Measurements from ENCODE around the gene SLC7A10.
"Not testable (repeated sequence)": the region's sequence is repeated elsewhere in the genome, so short reads cannot be mapped to it uniquely, and the experiment has no call there.

The SLC7A10 gene

GRCh38 chr19:33168528-33168927 is 57.1 kb downstream of the SLC7A10 start:
- no peak for TF ChIP-seq CTCF (conservative IDR thresholded peaks at IDR 0.05; ENCODE audit: control insufficient read depth, insufficient read depth, low read depth, low read length)
- H3K4me3 ChIP-seq (ENCODE audit: control insufficient read depth, low read depth, low read length) = no peak overlapping the region
- no peak for DNase-seq (ENCODE audit: low read depth)

- H3K4me3 ChIP-seq (ENCODE audit: control insufficient read depth, low read depth, low read length) = no peak overlapping the region
- no peak for TF ChIP-seq CTCF (conservative IDR thresholded peaks at IDR 0.05; ENCODE audit: control insufficient read depth, insufficient read depth, low read depth, low read length)
- DNase-seq (ENCODE audit: low read depth) = no peak
These were observed 58.2 kb downstream of the SLC7A10 start for GRCh38 chr19:33167438-33167837.

GRCh38 chr19:33166037-33166436 is 59.6 kb downstream of the SLC7A10 start:
- not testable (repeated sequence) for H3K4me3 ChIP-seq (ENCODE audit: control insufficient read depth, low read depth, low read length)
- DNase-seq (ENCODE audit: low read depth) = peak; percentile 49

GRCh38 chr19:33163481-33163880 is 62.2 kb downstream of the SLC7A10 start:
- no peak for TF ChIP-seq CTCF (conservative IDR thresholded peaks at IDR 0.05; ENCODE audit: control insufficient read depth, insufficient read depth, low read depth, low read length)
- DNase-seq (ENCODE audit: low read depth) = no peak
- H3K4me3 ChIP-seq (ENCODE audit: control insufficient read depth, low read depth, low read length) = no peak overlapping the region

- TF ChIP-seq CTCF (conservative IDR thresholded peaks at IDR 0.05; ENCODE audit: control insufficient read depth, insufficient read depth, low read depth, low read length) = no peak
- no peak for DNase-seq (ENCODE audit: low read depth)
- H3K4me3 ChIP-seq (ENCODE audit: control insufficient read depth, low read depth, low read length) = no peak overlapping the region
These were observed 64.4 kb downstream of the SLC7A10 start for GRCh38 chr19:33161201-33161600.

- no peak for TF ChIP-seq CTCF (conservative IDR thresholded peaks at IDR 0.05; ENCODE audit: control insufficient read depth, insufficient read depth, low read depth, low read length)
- DNase-seq (ENCODE audit: low read depth) = no peak
- no peak overlapping the region for H3K4me3 ChIP-seq (ENCODE audit: control insufficient read depth, low read depth, low read length)
These were observed 65.8 kb downstream of the SLC7A10 start for GRCh38 chr19:33159893-33160292.

- H3K4me3 ChIP-seq (ENCODE audit: control insufficient read depth, low read depth, low read length) = no peak overlapping the region
- DNase-seq (ENCODE audit: low read depth) = no peak
- no peak for TF ChIP-seq CTCF (conservative IDR thresholded peaks at IDR 0.05; ENCODE audit: control insufficient read depth, insufficient read depth, low read depth, low read length)
These were observed 66.5 kb downstream of the SLC7A10 start for GRCh38 chr19:33159149-33159548.

Measured in fibroblast of mammary gland (primary cell).